ENCODE data around the gene ARRDC3. TPM values are rescaled to one million over a fixed set of nuclear protein-coding genes. Genes with fewer than 3 reads are reported as not detected.

Gene ARRDC3
- total RNA-seq, 1 donor from 2014 or later, result 90.5 TPM

GRCh38 chr5:91380491-91381238, 2.5 kb downstream of the ARRDC3 start:
- peak; percentile 99 for DNase-seq
- Histone ChIP-seq H3K36me3 (peaks cover 28% of the 10 kb centered on the region), H3K4me1 (peaks cover 41% of the 10 kb centered on the region), H3K9me3 (no peaks in the 10 kb centered on the region), H3K4me3 (peak overlapping the region; percentile 62), H3K27ac (peak overlapping the region; percentile 96), H3K27me3 (ENCODE audit: low read depth) (no peaks in the 10 kb centered on the region)
- no peak for TF ChIP-seq CTCF (IDR thresholded peaks at IDR 0.05)
- intact Hi-C loops (cut with DNase I), result loop anchor here (10.0 kb wide), 3 partner anchors 156 to 516 kb away; no protein-coding TSS in a partner anchor
- peak; percentile 87 to 92 for ATAC-seq

GRCh38 chr5:91379914-91380490, 3.1 kb downstream of the ARRDC3 start:
- Histone ChIP-seq H3K4me1 (peaks cover 47% of the 10 kb centered on the region), H3K36me3 (peaks cover 35% of the 10 kb centered on the region), H3K27me3 (ENCODE audit: low read depth) (no peaks in the 10 kb centered on the region), H3K9me3 (no peaks in the 10 kb centered on the region), H3K27ac (peak overlapping the region; percentile 96), H3K4me3 (peak overlapping the region; percentile 62)
- no peak for TF ChIP-seq CTCF (IDR thresholded peaks at IDR 0.05)
- peak; percentile 98 for DNase-seq
- peak; percentile 77 to 92 for ATAC-seq
- intact Hi-C loops (cut with DNase I), result loop anchor here (10.0 kb wide), 4 partner anchors 155 to 515 kb away; no protein-coding TSS in a partner anchor

GRCh38 chr5:91379246-91379913, 3.7 kb downstream of the ARRDC3 start:
- ATAC-seq, result no peak
- Histone ChIP-seq H3K27ac (peak overlapping the region; percentile 96), H3K4me1 (peaks cover 48% of the 10 kb centered on the region)

GRCh38 chr5:91378752-91379211, 4.3 kb downstream of the ARRDC3 start:
- intact Hi-C loops (cut with DNase I), result loop anchor here (10.0 kb wide), 1 partner anchor 274 kb away; no protein-coding TSS in a partner anchor
- TF ChIP-seq CTCF (IDR thresholded peaks at IDR 0.05), result no peak
- DNase-seq (no peak), ATAC-seq (no peak)
- Histone ChIP-seq H3K27me3 (ENCODE audit: low read depth) (no peaks in the 10 kb centered on the region), H3K27ac (peak overlapping the region; percentile 96), H3K9me3 (no peaks in the 10 kb centered on the region), H3K4me1 (peaks cover 49% of the 10 kb centered on the region), H3K36me3 (peaks cover 47% of the 10 kb centered on the region), H3K4me3 (peak overlapping the region; percentile 62)

More at GRCh38 chr5:91379246-91379913, 3.7 kb downstream of the ARRDC3 start:
- DNase-seq, result no peak
- Histone ChIP-seq H3K9me3 (no peaks in the 10 kb centered on the region), H3K4me3 (peak overlapping the region; percentile 62), H3K36me3 (peaks cover 41% of the 10 kb centered on the region), H3K27me3 (ENCODE audit: low read depth) (no peaks in the 10 kb centered on the region)
- intact Hi-C loops (cut with DNase I), result loop anchor here (10.0 kb wide), 1 partner anchor 275 kb away; no protein-coding TSS in a partner anchor
- no peak for TF ChIP-seq CTCF (IDR thresholded peaks at IDR 0.05)

- DNase-seq, result no peak
- intact Hi-C loops (cut with DNase I), result loop anchor here (10.0 kb wide), 1 partner anchor 270 kb away; no protein-coding TSS in a partner anchor
- peak overlapping the region; percentile 57 for H3K27ac ChIP-seq
These were observed 8.1 kb downstream of the ARRDC3 start for GRCh38 chr5:91374893-91375520.

More at GRCh38 chr5:91374893-91375520, 8.1 kb downstream of the ARRDC3 start:
- no peak for ATAC-seq
- H3K36me3 ChIP-seq, result peaks cover 85% of the 10 kb centered on the region
- no peak overlapping the region for H3K4me3 ChIP-seq
- no peaks in the 10 kb centered on the region for H3K27me3 ChIP-seq (ENCODE audit: low read depth)
- H3K4me1 ChIP-seq, result peaks cover 86% of the 10 kb centered on the region
- TF ChIP-seq CTCF (IDR thresholded peaks at IDR 0.05), result no peak
- no peaks in the 10 kb centered on the region for H3K9me3 ChIP-seq
